B cell (primary cell): ENCODE data around the gene ATP9A. TPM values are rescaled to one million over a fixed set of nuclear protein-coding genes. Genes with fewer than 3 reads are reported as not detected.
A peak's percentile ranks its signal among the peaks of the same experiment; 100 is the strongest.

Source experiments
- ATAC-seq: fragments of 200-7000 bp; cut with Tn5 transposase; one replicate; pipeline ENCODE4 v1.10.0; 2021; ENCODE audit warnings: low read depth, mild to moderate bottlenecking, moderate number of reproducible peaks, moderate library complexity
- CTCF ChIA-PET: fragments of 350-600 bp; sonication (Branson Sonifier 250); formaldehyde crosslinking; loops from one replicate; lab custom pipeline; 2021; ENCODE audit warnings: antibody characterized with exemption, inconsistent platforms; lab: Charles Lee
- POLR2A ChIA-PET: fragments of 350-600 bp; sonication (Branson Sonifier 250); formaldehyde crosslinking; loops from one replicate; lab custom pipeline; 2021; ENCODE audit warnings: antibody characterized with exemption; lab: Charles Lee
- DNase-seq: peaks from one replicate; pipeline ENCODE4 v3.0.0; 2013
- H2AFZ ChIP-seq: 2 replicates; pipeline ENCODE4 v1.6.1; 2012; ENCODE audit warnings: mild to moderate bottlenecking, low read depth, low read length; ENCODE audit not compliant: insufficient read depth, poor library complexity, severe bottlenecking
- H3K27ac ChIP-seq, 2 donors: 1 replicate in 1 of 2; 2 replicates in 1 of 2; pipeline ENCODE4 v1.5.1; 2012 to 2013; ENCODE audit warnings: low read length in 2 of 2, mild to moderate bottlenecking in 2 of 2, moderate library complexity in 1 of 2
- H3K27me3 ChIP-seq, 4 experiments: fragments of 200-600 bp in 1 of 4; sonication (generic) in 1 of 4; replicated peaks in 1 of 4; 1 replicate in 2 of 4; 2 replicates in 2 of 4; pipeline versions ENCODE4 v1.6.1 to v1.7.0; 2013 to 2016; ENCODE audit warnings: low read length in 3 of 4, mild to moderate bottlenecking in 2 of 4, mixed read lengths in 1 of 4, moderate library complexity in 1 of 4; ENCODE audit not compliant: insufficient read depth in 4 of 4, control insufficient read depth in 3 of 4; ENCODE audit errors: control extremely low read depth in 1 of 4
- H3K36me3 ChIP-seq, 2 experiments: replicated peaks in 1 of 2; 1 replicate in 1 of 2; 2 replicates in 1 of 2; pipeline versions ENCODE4 v1.6.1 to v1.7.1; 2013; ENCODE audit warnings: low read length in 1 of 2; ENCODE audit not compliant: insufficient read depth in 2 of 2, control insufficient read depth in 1 of 2; ENCODE audit errors: control extremely low read depth in 1 of 2, extremely low read depth in 1 of 2
- H3K4me1 ChIP-seq, 2 donors: fragments of 200-600 bp in 1 of 2; sonication (generic) in 1 of 2; 1 replicate in 1 of 2; 2 replicates in 1 of 2; pipeline versions ENCODE4 v1.5.1 to v1.6.1; 2013 to 2017; ENCODE audit warnings: low read length in 2 of 2; ENCODE audit not compliant: control insufficient read depth in 2 of 2, insufficient read depth in 2 of 2
- H3K4me2 ChIP-seq: replicated peaks from 2 replicates; pipeline ENCODE3; 2012; ENCODE audit warnings: mild to moderate bottlenecking, low read depth, low read length; ENCODE audit not compliant: poor library complexity, severe bottlenecking
- H3K4me3 ChIP-seq, 5 experiments: fragments of 200-600 bp in 1 of 5; sonication (generic) in 1 of 5; 1 replicate in 3 of 5; 2 replicates in 2 of 5; pipeline versions ENCODE4 v1.5.1 to v1.7.0; 2011 to 2016; ENCODE audit warnings: low read length in 4 of 5, mild to moderate bottlenecking in 4 of 5, low read depth in 2 of 5, control low read depth in 1 of 5, moderate library complexity in 1 of 5; ENCODE audit not compliant: insufficient read depth in 1 of 5; ENCODE audit errors: control extremely low read depth in 1 of 5, extremely low read depth in 1 of 5
- H3K79me2 ChIP-seq: fragments of 200-600 bp; sonication (generic); one replicate; pipeline ENCODE4 v1.6.0; 2016; ENCODE audit warnings: low read length; ENCODE audit not compliant: control insufficient read depth, insufficient read depth
- H3K9ac ChIP-seq: fragments of 200-600 bp; sonication (generic); 2 replicates; pipeline ENCODE4 v1.6.1; 2017; ENCODE audit warnings: mild to moderate bottlenecking, low read length, moderate library complexity
- H3K9me3 ChIP-seq, 3 donors: one replicate each; pipeline versions ENCODE4 v1.6.1 to v1.7.1; 2013; ENCODE audit warnings: low read length in 2 of 3; ENCODE audit not compliant: control insufficient read depth in 2 of 3, insufficient read depth in 1 of 3; ENCODE audit errors: control extremely low read depth in 1 of 3
- H4K20me1 ChIP-seq: 2 replicates; pipeline ENCODE4 v1.6.0; 2012; ENCODE audit warnings: mild to moderate bottlenecking, low read length; ENCODE audit not compliant: insufficient read depth, control insufficient read depth, poor library complexity, severe bottlenecking
- H3K27ac Mint-ChIP-seq: one replicate; pipeline ENCODE4 v1.8.0; 2021; ENCODE audit warnings: mixed read lengths
- H3K27me3 Mint-ChIP-seq: one replicate; pipeline ENCODE4 v1.8.0; 2021; ENCODE audit warnings: mixed read lengths
- H3K4me1 Mint-ChIP-seq: one replicate; pipeline ENCODE4 v1.8.0; 2021; ENCODE audit warnings: mixed read lengths
- H3K4me3 Mint-ChIP-seq: one replicate; pipeline ENCODE4 v1.8.0; 2021; ENCODE audit warnings: mixed read lengths
- H3K9me3 Mint-ChIP-seq: one replicate; pipeline ENCODE4 v1.8.0; 2022; ENCODE audit warnings: mixed read lengths; ENCODE audit not compliant: insufficient read depth
- EZH2 ChIP-seq: IDR thresholded peaks from 2 replicates; pipeline ENCODE4 v1.6.1; 2012; ENCODE audit warnings: borderline replicate concordance, low read depth, mild to moderate bottlenecking, moderate library complexity, low read length; ENCODE audit not compliant: insufficient read depth, poor library complexity, severe bottlenecking
- WGBS: methylation state at CpG from one replicate; pipeline ENCODE4 v1.1.5; 2013; ENCODE audit warnings: missing lambda C conversion rate; ENCODE audit not compliant: insufficient coverage; 5-methylcytosine and 5-hydroxymethylcytosine counted together
- intact Hi-C: fragments of 100-400 bp; cut with micrococcal nuclease; formaldehyde crosslinking; loops from one replicate; pipeline ENCODE4 v1.10.0; 2022
- polyA plus RNA-seq: library from polyadenylated mRNA; depleted of rRNA; stranded (reverse); fragments of >200 nt; gene quantifications from 2 replicates; pipeline ENCODE4 v1.2.3, GENCODE V29; 2012
- total RNA-seq, 2 donors: library from RNA; stranded (reverse); fragments of 120-200 nt in 1 of 2; gene quantifications; 1 replicate in 1 of 2; 2 replicates in 1 of 2; pipeline versions ENCODE4 v1.2.3 to v1.2.4, GENCODE V29; 2013 to 2022
- TF ChIP-seq, protein P1 (sequence below): fragments of 200-600 bp; IDR thresholded peaks from one replicate; pipeline ENCODE4 v1.8.0; 2022; ENCODE audit warnings: antibody characterized with exemption, mild to moderate bottlenecking

ATP9A gene
- total and polyA plus RNA-seq, 2 donors (not counting 1 experiment from before 2014, with no cell fraction given): 0.13 to 0.22 TPM

DNA sequence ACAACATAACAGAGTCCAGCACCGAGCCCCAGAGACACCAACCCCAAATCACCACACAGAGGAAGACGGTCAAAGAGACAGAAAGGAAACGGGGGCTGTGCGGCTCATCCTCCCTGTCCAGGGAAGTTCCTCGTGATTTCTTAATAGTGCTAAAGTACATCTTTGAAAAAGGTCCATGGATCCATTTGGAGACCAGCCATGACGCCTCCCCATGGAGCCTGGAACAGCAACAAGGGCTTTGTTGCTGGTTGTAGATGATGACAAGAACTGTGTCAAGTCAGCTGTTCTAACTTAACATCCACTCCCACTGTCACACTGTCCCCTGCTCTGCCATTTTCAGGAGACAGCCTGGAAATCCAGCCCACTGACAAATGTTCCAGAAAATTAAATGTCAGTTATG is 99.7 kb downstream of the ATP9A start:
- Histone ChIP-seq H3K4me1 (peaks cover 11 to 13% of the 10 kb centered on the region in 2 donors), H4K20me1 (no peaks in the 10 kb centered on the region), H3K27me3 (no peaks in the 10 kb centered on the region), H3K4me3 (no peak overlapping the region), H3K36me3 (no peaks in the 10 kb centered on the region), H3K79me2 (no peaks in the 10 kb centered on the region), H3K9ac (no peak overlapping the region), H3K4me2 (no peak overlapping the region), H3K27ac (no peak overlapping the region), H3K9me3 (no peaks in the 10 kb centered on the region), H2AFZ (no peak overlapping the region)
- Mint-ChIP-seq H3K9me3 (no peaks in the 10 kb centered on the region), H3K4me1 (peaks cover 18% of the 10 kb centered on the region), H3K27ac (no peak overlapping the region), H3K27me3 (peaks cover 7% of the 10 kb centered on the region), H3K4me3 (no peak overlapping the region)
- ChIA-PET POLR2A (no interaction called here), CTCF (no interaction called here)
- ATAC-seq (no peak), DNase-seq (no peak)
- intact Hi-C loops: no loop called here
- TF ChIP-seq, protein P1, sequence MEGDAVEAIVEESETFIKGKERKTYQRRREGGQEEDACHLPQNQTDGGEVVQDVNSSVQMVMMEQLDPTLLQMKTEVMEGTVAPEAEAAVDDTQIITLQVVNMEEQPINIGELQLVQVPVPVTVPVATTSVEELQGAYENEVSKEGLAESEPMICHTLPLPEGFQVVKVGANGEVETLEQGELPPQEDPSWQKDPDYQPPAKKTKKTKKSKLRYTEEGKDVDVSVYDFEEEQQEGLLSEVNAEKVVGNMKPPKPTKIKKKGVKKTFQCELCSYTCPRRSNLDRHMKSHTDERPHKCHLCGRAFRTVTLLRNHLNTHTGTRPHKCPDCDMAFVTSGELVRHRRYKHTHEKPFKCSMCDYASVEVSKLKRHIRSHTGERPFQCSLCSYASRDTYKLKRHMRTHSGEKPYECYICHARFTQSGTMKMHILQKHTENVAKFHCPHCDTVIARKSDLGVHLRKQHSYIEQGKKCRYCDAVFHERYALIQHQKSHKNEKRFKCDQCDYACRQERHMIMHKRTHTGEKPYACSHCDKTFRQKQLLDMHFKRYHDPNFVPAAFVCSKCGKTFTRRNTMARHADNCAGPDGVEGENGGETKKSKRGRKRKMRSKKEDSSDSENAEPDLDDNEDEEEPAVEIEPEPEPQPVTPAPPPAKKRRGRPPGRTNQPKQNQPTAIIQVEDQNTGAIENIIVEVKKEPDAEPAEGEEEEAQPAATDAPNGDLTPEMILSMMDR: no peak
- TF ChIP-seq EZH2: no peak
- WGBS: 84% methylated on average over 5 of the region's 6 CpGs

DNA sequence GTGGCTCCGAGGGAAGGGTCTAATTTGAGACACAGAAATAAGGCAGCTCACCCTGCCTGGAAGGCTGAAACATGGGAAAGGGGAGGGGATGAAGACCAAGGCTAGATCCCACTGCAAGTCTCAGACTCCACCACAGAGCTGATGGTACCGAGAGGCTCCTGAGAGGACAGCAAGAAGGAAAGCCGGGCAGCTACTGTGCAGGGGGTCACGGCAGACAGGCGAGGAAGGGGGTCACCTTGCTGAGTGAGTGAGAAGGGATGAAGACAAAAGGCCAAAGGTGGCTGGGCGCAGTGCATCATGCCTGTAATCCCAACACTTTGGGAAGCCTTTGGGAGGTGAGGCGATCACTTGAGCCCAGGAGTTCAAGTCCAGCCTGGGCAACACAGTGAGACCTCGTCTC is 100.7 kb downstream of the ATP9A start:
- peaks cover 7% of the 10 kb centered on the region for H3K27me3 Mint-ChIP-seq
- peak overlapping the region; percentile 54 for H3K4me2 ChIP-seq
- peaks cover 11 to 13% of the 10 kb centered on the region in 2 donors for H3K4me1 ChIP-seq
- no peaks in the 10 kb centered on the region for H3K9me3 Mint-ChIP-seq
- intact Hi-C loops: no loop called here
- no peak for TF ChIP-seq EZH2
- TF ChIP-seq, protein P1: no peak
- 94% methylated on average over 5 of the region's 8 CpGs for WGBS
- CTCF ChIA-PET: interaction anchor here (0.7 to 1.1 kb wide), 3 partner anchors 27 to 680 kb away, joined by 3 to 4 read pairs (median 4); no protein-coding TSS in a partner anchor
- no peak overlapping the region for H3K9ac ChIP-seq
- H4K20me1 ChIP-seq: no peaks in the 10 kb centered on the region
- H3K4me1 Mint-ChIP-seq: peaks cover 19% of the 10 kb centered on the region
- DNase-seq (no peak), ATAC-seq (no peak)
- no peaks in the 10 kb centered on the region for H3K79me2 ChIP-seq
- no peaks in the 10 kb centered on the region for H3K27me3 ChIP-seq
- H3K27ac Mint-ChIP-seq: no peak overlapping the region
- H3K9me3 ChIP-seq: no peaks in the 10 kb centered on the region
- no peak overlapping the region for H3K27ac ChIP-seq
- peak overlapping the region; percentile 57 for H2AFZ ChIP-seq
- no peak overlapping the region for H3K4me3 ChIP-seq
- POLR2A ChIA-PET: no interaction called here
- H3K4me3 Mint-ChIP-seq: peak overlapping the region; percentile 40
- H3K36me3 ChIP-seq: no peaks in the 10 kb centered on the region
